Hematopoietic multipotent progenitor cell treated with erythropoietin and hydrocortisone succinate and interleukin-3 and kit ligand, for 17 days (in vitro differentiated cells): Measurements from ENCODE around the gene BCL7A.
"Not testable (repeated sequence)": the region's sequence is repeated elsewhere in the genome, so short reads cannot be mapped to it uniquely, and the experiment has no call there.

Source experiments
- DNase-seq: peaks from one replicate; pipeline ENCODE4 v3.0.0-alpha.2; 2015; ENCODE audit warnings: low spot score

BCL7A gene

DNA sequence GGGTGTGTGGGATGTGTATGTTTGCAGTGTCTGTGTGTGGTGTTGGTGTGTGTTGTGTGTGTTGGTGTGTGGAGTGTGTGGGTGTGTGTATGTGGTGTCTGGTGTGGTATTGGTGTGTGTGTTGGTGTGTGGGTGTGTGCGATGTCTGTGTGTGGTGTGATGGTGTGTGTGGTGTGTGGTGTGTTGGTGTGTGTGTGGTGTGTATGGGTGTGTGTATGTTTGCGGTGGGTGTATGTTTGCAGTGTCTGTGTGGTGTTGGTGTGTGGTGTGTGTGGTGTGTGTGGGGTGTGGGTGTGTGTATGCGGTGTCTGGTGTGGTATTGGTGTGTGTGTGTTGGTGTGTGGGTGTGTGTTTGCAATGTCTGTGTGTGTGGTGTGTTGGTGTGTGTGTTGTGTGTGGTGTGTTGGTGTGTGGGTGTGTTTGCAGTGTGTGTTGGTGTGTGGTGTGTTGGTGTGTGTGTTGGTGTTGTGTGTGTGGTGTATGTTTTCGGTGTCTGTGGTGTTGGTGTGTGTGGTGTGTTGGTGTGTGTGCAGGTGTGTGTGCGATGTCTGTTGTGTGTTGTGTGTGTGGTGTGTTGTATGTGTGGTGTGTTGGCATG, 72.6 kb downstream of the BCL7A start:
- DNase-seq: no peak

DNA sequence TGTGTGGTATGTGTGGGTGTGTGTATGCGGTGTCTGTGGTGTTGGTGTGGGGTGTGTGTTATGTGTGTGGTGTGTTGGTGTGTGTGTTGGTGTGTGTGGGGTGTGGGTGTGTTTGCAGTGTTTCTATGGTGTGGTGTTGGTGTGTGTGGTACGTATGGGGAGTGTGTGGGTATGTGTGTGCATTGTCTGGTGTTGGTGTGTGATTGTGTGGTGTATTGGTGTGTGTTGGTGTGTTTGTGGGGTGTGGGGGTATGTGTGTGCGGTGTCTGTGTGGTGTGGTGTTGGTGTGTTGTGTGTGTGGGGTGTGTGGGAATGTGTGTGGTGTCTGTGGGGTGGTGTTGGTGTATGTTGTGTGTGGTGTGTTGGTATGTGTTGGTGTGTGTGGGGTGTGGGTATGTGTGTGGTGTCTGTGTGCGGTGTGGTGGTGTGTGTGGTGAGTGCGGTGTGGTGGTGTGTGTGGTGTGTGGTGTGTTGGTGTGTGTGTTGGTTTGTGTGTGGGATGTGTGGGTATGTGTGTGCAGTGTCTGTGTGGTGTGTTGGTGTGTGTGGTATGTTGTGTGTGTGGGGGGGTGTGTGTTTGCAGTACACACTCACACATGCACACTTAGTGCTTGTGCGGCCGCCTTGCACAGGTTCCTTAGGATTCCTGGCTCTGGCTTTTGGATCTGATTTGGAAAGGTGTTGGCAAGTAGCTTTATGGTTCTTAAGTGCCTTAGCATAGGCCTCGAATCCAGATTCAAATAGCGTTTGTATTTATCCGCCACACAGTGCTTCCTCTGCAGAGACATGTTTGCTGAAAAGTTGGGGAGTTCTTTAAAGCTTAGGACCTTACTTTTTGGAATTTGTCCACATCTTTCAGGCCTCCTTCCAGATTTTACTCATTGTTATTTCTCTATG, 73.3 kb downstream of the BCL7A start:
- DNase-seq: peak; percentile 47

DNA sequence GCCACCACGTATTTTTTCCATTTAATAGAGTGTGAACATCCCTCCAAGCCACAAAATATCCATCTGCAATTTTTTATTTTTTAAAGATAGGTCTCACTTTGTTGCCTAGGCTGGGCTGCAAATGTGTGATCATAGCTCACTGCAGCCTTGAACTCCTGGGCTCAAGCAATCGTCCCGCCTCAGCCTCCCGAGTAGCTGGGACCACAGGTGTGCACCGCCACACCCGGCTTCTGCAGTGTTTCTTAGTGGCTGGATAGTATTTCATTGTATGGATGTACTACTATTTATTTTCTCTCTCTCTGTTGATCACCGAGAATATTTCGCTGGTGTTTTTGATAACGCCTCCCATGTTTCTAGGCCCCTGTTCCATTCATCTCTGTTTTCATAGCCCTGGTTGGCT, 74.3 kb downstream of the BCL7A start:
- DNase-seq: no peak

DNA sequence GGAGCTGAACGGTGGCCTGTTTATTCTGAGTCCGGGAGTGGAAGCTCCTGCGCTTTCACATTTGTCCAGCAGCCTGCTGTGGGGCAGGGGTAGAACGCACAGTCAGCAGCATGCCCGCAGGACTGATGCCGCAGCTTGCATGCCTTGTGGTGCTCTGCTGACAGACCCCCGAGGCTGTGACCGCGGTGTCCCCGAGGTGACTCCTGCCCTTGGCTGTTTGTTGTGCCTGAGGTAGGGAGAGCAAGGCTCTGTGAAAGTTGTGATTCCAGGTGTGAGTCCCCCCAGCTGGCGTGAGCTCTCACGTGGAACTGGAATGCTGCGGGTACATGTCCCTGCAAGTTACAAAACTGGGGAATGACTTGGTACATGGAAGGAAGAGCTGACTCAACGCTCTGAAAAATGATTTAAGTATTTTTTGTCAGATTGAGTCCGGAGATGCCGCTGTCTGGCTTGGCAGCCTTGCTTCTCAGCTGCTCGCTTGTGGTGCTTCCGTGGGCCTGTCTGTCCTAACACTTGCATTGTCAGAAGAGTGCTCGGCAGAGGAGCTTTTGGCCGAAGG, 75.0 kb downstream of the BCL7A start:
- DNase-seq: peak; percentile 51

DNA sequence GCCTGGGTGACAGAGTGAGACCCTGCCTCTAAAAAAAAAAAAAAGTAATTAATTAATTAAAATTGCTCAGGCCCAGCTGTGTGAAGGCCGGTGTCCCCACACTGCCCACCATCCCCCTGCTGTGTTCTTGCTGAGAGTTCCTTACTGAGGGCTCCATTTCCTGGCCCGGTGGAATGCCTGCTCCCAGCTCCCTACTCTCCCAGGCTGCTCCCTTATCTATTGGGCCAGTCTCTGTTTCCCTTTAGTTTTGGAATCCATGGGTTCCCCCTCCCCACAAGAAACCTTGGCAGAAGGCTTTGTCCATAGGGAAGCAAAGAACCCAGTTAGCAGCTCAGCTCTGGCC, 75.9 kb downstream of the BCL7A start:
- DNase-seq: no peak

DNA sequence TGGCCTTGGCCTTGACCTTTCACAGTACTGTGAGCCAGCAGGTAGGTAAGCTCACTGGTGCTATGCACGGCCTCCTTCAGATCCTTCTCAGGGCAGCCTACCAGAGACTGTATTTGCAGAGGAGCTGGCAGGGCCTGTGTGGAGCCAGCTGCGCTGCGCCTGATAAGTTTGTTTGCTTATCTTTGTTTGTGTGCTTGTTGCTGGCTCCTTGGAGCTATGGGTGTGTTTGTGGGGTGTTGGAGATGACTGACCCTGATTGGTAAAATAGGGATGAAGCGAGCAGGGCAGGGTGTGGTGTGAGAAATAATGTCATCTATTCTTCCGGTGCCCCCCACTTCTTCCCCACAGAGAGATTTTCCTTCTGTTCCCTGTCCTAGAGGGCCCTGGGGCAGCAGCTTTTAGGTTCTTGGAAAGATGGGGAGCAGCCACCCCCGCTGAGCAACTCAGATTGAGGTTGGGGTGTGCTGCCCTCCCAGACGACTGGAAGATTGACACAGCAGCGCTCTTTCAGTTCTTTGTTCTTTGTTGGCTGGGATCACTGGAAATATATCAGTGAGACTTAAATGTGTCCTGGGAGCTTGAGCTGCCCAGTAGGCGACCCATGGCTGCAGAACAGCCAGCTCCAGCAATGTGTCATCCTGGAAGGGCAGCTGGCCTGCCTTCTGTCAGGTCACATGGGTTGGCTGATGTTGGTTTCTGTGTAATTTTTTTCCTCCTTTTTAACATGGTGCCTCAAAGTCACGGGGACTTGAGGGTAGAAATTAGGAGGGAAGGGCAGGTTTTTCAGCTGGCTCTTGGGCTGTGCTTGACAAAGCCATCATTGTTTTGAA, 76.5 kb downstream of the BCL7A start:
- peak; percentile 89 for DNase-seq

DNA sequence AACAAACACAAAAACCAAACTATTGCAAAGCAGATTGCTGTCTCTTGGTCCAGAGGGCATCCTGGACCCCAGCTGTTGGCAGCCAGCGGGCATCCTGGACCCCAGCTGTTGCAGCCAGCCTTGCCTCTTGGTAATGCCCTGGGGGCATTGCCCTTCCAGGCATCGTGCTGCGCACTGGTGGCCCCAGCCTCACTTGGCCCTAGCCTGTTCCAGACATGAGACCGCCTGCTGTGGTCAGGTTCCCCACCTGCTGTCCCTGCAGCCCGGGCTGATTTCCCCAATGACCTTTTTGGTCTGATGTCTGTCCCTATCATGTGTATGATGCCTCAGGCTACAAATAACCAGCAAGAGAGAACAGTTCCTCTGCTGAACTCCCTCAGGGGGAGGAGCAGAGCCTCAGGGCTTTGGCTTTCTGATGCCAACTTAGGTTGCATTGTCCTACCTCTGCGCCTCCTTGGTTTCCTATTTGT, 77.6 kb downstream of the BCL7A start:
- DNase-seq: no peak

DNA sequence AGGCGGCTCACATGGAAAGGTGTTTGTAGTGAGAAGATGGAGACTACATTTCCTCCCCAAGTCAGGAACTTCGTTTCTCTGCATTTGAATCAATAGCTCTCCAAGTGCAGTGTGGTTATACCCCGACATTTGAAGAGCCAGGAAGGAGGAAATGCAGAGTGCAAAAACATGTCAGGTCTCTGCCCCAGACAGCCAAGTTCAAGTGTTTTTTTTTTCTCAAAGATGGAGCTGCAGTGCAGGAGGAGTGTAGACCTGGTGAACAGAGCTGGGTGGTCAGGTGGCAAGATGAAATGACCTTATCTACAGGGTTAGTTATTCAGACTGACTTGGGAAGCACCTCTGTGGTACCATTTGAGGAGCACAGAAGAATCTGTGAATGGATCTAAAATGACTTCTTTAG, 78.2 kb downstream of the BCL7A start:
- DNase-seq: no peak

DNA sequence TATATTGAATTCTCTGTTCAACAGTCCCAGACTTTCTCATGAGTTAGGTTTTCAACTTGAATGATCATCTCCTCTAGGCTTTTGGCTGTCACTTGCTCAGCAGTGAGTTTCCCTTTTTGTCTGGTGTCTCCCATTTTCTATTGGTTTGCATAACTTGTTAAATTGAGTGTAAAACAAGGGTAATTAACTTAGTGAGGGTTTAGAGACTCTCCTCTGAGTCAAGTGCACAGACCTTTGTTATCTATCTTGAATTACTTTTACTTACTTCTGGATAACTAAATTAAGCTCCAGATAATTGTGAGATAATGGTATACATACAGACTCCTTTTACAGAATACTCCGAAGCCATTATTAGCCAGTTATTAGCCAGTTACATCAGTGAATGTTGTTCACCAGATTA, 78.9 kb downstream of the BCL7A start:
- DNase-seq: no peak

DNA sequence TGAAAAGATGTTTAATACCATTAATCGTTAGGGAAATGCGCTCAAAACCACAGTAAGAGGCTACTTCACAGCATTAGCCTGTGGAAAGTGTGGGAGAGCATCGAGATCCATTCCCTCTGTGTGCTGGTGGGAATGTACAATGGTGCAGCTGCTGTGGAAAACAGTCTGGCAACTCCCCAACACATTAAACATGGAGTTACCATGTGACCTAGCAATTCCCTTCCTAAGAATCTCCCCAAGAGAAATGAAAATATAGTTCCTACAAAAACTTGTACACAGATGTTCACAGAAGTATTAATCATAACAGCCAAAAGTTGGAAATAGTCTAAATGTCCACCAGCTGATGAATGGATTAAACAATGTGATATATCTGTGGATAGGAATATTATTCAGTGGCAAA, 80.6 kb downstream of the BCL7A start:
- no peak for DNase-seq

DNA sequence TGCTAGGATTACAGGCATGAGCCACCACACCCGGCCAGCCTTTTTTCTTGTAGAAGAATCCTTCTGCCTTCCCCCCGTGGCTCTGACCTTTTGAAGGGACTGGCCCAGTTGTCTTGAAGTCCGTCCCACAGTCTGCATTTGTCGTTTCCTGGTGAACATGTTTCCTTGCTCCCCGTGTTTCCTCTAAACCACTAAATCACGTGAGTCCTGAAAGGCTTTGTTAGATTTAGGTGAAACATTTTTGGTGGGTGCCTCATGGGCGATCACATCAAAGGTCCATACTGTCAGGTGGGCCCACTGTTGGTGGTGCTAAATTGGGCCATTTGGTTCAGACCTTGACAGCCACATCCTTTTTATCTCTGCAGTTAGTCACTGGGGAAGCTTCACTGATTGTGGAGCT, 83.2 kb downstream of the BCL7A start:
- no peak for DNase-seq

DNA sequence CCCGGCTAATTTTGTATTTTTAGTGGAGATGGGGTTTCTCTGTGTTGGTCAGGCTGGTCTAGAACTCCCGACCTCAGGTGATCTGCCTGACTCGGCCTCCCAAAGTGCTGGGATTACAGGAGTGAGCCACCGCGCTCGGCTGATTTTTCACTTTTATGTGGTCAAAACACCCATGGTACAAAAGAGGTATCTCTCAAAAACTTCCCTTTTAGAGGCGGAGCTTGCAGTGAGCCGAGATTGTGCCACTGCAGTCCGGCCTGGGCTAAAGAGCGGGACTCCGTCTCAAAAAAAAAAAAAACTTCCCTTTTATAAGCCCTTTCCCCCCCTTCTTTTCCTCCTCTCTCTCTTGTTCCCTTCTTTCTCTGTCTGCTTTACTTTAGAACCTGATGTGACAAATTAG, 83.8 kb downstream of the BCL7A start:
- not testable (repeated sequence) for DNase-seq

DNA sequence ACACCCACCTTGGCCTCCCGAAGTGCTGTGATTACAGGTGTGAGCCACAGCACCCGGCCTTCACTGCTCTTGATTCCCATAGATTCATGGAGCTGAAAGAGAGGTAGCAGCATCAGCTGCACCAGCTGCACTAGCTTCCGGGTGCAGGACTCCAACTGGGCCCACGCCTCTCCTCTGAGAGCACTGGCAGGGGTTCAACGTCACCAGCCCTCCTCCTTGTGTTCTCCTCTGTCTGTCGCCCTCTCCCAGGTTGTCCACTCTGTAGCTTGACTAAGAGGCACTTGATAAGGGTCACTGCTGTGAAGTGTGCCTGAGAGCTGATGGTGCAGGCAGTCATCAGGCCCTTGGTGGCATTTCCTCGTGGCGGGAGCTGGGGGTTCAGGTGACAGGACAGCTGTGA, 85.2 kb downstream of the BCL7A start:
- no peak for DNase-seq

DNA sequence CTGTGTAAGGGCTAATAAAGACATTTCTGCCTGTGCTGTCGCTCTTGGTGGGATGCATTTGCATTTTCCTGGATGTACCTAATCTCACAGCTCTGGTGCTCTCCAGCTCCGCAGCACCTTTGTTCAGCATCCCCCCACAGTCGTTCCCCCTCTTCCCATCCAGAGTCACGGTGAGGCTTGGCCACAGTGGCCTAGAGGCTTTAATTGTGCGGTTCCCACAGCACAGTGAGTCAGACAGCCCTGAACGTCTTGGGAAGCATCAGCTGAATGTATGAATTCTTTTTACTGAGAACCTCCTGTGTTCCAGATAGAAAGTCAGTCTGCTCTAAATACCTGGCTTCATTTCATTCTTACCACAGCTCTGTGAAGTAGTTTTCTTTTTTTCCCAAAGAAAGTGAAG, 85.6 kb downstream of the BCL7A start:
- DNase-seq: no peak

DNA sequence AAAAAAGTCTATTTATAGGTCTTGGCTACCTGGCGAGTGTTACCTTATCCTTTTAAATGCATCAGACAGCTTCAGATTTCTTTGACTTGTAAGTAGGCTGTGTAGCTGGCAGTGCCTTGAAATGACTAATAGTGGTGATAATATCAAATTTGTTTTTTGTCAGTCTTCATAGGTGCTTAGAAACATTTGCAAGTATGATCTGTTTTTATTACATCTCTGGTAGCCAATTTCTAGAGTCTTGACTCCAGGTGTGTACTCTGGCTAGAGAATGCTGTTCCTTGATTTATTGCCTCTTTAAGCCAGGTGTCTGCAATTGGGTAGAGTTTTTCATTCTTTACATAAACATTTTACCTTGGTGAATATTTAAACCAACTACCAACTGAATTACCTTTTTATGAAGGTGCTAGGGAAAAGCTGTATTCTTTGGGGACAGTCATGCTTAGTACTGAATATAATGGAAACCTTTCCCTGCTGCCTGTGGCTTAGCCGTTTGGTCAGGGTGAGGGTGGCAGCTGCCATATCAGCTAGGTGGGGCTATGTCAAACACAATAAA, 89.5 kb downstream of the BCL7A start:
- DNase-seq: no peak
